HG02870 (cell line): Measurements from ENCODE around the gene ATF7IP2.
A peak's percentile ranks its signal among the peaks of the same experiment; 100 is the strongest.
"Not testable (repeated sequence)": the region's sequence is repeated elsewhere in the genome, so short reads cannot be mapped to it uniquely, and the experiment has no call there.

Experiments used
- ATAC-seq: cut with Tn5 transposase; IDR thresholded peaks from one replicate; pipeline ENCODE4 v1.9.1; 2021; ENCODE audit warnings: mild to moderate bottlenecking, moderate library complexity; ENCODE audit not compliant: unreplicated experiment

The ATF7IP2 gene, protein sequence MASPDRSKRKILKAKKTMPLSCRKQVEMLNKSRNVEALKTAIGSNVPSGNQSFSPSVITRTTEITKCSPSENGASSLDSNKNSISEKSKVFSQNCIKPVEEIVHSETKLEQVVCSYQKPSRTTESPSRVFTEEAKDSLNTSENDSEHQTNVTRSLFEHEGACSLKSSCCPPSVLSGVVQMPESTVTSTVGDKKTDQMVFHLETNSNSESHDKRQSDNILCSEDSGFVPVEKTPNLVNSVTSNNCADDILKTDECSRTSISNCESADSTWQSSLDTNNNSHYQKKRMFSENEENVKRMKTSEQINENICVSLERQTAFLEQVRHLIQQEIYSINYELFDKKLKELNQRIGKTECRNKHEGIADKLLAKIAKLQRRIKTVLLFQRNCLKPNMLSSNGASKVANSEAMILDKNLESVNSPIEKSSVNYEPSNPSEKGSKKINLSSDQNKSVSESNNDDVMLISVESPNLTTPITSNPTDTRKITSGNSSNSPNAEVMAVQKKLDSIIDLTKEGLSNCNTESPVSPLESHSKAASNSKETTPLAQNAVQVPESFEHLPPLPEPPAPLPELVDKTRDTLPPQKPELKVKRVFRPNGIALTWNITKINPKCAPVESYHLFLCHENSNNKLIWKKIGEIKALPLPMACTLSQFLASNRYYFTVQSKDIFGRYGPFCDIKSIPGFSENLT

DNA sequence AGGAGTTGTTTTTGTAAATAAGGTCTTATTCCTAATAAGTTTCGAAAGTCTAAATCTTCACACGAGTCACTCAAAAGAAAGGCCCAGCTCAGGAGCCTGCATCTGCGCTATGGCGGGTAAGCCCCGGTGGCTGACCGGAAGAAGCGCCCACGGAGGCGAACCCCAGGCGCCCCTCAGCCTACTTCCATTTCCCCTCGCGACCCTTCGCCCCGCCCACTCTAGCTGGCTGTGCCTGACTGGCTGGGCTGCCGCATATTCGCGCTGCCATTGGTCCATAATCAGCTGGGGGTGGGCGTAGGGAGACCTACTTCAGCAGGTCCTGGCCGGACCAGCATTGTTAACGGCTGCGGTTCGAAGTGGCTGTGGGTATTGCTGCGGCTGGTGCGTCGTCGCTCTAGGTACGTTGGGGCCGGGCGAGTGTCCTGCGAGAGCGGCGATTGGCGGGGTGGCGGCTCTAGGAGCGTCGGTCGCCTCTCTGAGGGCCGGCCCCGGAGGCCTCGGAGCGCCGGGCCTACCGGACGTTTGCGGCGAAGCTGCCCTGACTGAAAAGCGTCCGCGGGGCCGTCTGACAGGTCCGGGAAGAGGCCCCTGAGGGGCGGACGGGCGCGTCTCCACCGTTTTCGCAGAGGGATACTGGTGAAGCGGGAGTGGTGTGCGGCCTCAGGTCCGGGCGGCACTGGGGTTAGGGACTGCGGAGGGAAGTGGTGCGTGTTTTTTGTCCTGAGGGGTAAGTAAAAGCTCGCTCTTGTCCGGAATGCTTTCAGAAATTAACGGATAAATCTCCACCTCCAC is at the start of gene ATF7IP2:
TSS of gene ATF7IP2 (plus strand) at position 337 of the 792 bp plus-strand sequence. CDS start 44,560 bp downstream, outside the sequence.
- peak; percentile 89 for ATAC-seq

DNA sequence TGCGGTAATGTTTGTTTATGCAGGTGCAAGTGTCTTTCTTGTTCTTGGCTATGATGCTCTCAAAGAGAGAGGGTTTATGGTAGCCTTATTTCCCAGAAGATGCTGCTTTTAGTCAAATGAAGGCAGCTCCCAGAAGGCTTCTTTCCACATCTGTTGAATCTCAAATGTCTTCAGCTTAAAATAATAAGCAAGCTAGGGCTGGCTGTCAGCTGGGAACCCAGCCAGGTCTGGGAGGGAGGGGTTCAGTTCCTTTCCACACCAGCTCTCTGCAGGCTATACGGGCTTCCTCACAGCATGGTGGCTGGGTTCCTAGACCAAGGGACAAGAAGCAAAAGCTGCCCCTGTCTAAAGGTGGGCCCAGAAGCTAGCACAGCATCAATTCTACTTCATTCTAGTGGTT is 47.4 kb upstream of the ATF7IP2 start:
- ATAC-seq = no peak

DNA sequence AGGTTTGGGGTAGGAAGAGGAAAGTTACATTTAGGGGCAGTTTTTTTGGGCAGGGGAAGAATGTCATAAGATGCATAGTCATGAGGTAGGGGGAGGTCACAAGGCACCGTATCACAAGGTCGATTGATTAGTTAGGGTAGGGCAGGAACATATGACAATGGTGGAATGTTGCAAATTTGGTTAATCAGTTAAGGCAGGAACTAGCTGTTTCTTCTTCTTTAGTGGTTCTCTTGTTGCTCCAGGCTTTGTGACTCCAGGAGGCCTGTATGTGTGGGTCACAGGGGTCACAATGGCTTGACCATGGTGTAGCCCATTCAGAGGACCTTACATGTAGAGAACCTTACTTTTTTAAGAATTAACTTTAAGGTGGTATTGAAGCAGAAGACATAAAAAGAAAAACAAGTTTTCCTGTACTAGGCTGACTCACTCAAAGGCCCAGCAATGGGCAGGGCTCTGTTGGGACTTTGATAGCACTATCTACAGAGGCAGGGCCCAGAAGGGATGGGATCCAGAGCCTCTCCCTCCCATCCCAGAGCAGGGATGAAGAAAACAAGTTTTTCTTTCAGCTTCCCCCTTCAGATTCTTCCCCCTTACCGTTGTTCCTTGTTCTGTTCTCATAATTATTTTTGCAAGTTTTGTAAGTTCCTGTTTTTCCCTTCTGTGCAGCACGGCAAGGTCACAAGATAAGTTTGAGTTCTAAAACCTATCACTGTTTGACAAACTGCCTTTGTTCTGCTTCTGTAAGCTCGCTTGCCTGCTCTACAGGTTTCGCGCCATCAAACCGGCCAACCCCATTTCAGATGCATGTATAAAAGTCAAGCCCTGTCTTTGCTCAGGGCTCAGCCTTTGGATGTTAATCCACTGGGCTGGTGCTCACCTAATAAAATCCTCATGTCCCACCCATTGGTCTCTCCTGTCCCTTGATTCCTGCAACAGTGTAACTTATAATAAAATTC is 45.8 kb upstream of the ATF7IP2 start:
- no peak for ATAC-seq

DNA sequence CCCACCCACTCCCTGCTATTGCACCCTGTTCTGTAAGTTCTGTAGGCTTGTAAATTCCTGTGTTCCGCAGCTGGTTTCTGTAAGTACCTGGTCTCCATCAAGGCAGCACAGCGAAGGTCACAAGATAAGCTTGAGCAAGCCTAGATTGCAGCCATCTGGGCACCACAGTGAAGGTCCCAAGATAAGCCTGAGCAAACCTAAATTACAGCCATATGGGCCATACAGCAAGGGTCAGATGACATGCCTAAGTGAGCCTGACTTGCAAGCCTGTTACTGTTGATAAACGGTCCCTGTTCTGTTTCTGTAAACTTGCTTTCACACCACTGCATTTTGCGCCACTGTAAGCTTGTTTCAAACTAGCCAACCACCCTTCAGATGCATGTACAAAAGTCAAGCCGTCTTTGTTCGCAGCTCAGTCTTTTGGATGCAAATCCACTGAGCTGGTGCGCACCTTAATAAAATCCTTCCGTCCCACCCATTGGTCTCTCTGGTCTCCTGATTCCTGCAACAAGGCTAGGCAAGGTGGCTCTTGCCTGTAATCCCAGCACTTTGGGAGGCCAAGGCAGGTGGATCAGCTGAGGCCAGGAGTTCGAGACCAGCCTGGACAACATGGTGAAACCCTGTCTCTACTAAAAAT is 42.6 kb upstream of the ATF7IP2 start:
- ATAC-seq = no peak

DNA sequence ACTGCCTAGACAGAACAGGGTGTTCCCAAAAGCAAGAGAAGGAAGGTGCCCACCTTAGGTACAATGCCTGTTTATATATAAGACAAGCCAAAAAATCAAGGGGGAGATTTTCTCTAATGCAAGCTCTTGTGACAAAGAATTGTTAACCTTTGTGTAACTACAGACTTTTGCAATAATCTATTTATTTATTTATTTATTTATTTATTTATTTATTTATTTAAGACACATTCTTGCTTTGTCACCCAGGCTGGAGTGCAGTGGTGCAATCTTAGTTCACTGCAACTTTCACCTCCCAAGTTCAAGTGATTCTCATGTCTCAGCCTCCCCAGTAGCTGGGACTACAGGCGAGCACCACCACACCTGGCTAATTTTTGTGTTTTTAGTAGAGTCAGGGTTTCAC is 41.2 kb upstream of the ATF7IP2 start:
- not testable (repeated sequence) for ATAC-seq

DNA sequence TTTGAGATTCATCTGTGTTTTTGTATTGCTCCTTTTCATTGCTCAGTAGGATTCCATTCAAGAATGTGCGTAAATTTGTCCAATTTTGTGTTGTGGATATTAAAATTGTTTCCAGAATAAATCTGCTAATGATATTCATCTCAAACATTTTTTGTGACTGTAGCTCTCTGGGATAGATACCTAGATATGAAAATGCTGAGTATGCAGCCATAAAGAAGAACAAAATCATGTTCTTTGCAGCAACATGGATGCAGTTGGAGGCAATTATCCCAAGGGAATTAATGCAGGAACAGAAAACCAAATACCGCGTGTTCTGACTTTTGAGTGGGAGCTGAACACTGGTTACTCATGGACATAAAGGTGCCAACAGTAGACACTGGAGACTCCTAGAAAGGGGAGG is 40.2 kb upstream of the ATF7IP2 start:
- ATAC-seq = no peak

DNA sequence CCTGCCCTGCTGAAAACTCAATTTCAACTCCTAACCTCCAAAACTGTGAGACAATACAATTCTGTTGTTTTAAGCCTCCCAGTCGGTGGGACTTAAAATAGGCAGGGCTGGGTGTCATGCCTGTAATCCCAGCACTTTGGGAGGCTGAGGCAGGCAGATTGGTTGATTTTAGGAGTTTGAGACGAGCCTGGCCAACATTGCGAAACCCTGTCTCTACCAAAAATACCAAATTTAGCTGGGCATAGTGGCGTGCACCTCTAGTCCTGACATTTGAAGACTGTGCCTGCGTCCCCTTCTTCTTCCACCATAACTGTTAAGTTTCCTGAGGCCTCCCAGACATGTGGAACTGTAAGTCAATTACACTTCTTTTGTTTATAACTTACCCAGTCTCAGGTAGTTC is 36.0 kb upstream of the ATF7IP2 start:
- ATAC-seq = no peak

DNA sequence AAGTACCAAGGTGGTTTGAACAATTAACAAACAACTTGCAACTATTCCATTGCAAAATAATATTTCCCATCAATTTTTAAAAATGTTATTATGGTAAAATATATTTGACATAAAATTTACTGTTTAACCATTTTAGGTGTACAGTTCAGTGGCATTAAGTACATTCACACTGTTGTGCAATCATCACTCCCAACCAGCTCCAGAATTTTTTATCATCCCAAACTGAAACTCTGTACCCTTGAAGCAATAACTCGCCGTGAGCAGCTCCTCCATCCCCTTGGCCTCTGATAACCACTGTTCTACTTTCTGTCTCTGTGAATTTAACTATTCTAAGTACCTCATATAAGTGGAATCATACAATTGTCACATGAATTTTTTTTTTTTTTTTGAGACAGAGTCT is 33.6 kb upstream of the ATF7IP2 start:
- ATAC-seq = no peak

DNA sequence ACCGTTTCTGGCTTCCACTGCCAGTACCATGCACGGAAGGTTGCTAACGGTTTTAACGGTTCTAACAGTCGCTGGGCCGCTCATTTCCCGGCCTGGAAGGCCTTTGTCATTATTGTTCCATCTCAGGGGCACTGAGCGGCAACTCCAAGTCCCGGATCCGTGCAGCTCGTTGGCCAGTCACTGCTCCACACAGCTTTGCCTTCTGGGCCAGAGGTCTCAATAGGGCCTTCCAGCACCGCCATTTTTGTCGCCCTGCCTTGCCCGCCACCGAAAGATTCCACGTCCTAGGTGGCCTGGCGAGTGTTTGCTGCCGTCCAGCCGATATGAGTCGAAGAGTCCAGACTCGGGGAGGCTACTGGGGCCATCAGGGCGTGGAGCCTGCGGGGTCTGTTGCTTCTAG is 30.3 kb upstream of the ATF7IP2 start:
- ATAC-seq = no peak

DNA sequence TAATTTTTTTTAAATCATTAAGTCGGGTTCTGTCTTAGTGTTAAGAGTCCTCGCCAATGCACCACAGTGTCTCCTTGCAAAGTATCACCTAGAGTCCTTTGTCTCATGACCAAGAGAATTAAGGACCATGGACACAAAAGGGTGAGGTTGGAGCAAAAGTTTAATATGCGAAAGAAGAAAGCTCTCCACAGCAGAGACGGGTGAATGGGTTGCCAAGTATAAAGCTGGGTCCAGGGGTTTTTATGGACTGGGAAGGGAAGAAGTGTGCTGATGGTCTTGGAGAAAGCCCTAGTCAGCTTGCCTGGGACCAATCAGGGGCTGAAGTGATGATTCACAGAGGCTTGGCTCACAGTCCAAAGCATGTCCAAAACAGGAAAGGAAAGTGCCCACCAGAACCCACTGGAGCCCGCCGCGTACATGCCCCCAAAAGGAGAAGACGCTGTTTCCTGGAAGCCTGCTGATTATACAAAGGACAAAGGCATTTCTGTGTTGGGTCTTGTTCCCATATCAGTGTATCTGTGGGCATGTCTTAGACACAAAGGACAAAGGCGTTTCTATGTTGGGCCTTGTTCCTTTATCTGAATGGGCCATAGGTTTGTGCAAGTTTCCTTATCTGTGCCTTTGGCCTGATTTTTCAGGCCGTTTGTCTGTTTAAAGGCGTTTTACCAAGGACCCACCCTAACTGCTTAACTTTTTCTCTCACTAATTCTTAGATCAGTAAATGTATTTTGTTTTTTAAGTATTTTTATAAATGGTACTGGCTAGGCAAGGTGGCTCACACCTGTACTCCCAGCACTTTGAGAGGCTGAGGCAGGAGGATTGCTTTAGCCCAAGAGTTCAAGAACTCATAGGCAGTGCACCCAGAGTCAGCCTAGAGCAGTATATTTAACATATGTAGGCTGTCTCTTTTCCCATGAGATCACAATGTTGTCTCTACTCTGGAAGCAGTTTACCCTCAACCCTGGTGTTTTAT is 28.7 kb upstream of the ATF7IP2 start:
- ATAC-seq = no peak

DNA sequence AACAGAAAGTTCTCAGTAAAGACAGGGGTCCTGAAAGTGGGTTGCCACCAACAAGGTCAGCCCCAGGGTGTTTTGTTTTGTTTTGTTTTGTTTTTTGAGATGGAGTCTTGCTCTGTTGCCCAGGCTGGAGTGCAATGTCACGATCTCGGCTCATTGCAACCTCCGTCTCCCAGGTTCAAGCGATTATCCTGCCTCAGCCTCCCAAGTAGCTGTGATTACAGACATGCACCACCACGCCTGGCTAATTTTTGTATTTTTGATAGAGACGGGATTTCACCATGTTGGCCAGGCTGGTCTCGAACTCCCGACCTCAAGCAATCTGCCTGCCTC is 24.1 kb upstream of the ATF7IP2 start:
- ATAC-seq = not testable (repeated sequence)

DNA sequence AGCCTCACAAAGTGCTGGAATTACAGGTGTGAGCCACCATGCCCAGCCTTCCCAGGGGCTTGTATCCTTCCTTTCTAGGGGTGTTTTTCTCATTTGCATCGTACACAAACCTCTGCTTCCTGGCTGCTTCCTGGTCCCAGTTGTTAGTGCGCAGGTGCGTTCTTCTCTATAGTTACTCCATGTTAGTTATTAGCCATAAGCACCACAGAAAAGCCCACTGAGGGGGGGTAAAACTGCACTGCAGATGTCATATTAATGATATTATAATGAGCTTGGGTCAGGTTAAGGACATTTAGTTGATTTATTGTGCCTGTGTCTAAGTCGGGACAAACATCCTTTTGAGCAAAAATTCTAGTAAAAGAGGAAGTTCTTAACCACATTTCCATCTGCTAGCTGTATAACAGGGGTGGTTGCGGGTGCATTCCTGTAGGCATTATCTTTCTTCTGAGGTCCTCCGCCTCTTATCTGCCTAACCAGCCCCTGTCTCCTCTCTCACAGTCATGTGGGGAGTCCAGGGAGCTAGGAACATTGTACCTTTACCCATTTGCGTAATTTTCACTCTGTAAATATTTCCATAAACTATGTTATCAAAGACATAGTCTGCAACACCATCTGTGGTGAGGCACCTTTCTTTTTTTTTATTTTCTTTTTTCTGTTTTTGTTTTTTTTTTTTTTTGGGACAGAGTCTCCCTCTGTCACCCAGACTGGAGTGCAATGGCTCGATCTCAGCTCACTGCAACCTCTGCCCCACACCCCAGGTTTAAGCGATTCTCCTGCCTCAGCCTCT is 23.6 kb upstream of the ATF7IP2 start:
- no peak for ATAC-seq

DNA sequence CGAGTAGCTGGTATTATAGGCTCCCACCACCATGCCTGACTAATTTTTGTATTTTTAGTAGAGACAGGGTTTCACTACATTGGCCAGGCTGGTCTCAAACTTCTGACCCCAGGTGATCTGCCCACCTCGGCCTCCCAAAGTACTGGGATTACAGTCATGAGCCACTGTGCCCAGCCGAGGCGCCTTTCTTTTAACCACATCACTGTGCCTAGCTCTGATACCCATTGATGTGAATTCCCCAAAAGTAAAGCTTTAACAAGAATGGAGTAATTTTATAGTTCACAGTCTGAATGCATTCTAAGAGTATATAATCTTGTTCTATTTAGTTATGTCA is 23.0 kb upstream of the ATF7IP2 start:
- not testable (repeated sequence) for ATAC-seq

DNA sequence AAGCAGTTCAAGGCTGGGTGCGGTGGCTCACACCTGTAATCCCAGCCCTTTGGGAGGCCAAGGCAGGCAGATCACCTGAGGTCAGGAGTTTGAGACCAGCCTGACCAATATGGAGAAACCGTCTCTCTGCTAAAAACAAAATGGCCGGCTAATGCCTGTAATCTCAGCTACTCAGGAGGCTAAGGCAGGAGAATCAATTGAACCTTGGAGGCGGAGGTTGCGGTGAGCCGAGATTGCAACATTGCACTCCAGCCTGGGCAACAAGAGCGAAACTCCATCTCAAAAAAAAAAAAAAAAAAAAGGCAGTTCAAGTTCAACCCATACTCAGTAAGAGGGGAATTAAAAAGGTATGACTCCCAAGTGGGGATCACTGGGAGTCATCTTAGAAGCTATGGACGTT is 19.2 kb upstream of the ATF7IP2 start:
- ATAC-seq = not testable (repeated sequence)

DNA sequence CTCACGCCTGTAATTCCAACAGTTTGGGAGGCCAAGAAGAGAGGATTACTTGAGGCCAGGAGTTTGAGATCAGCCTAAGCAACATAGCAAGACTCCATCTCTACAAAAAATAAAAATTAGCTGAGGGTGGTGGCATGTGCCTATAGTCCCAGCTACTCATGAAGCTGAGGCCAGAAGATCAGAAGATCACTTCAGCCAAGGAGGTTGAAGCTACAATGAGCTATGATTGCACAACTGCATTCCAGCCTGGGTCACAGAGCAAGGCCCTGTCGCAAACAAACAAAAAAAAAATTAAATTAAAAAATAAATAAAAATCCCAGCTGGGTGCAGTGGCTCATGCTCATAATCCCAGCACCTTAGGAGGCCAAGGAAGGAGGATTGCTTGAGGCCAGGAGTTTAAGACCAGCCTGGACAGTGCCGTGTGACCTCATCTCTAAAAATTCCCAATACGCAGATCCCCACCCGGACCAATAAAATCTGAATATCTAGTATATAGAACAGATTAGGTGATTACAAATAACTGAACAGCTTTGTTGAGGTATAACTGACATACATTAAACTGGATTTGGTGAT is 18.2 kb upstream of the ATF7IP2 start:
- no peak for ATAC-seq

DNA sequence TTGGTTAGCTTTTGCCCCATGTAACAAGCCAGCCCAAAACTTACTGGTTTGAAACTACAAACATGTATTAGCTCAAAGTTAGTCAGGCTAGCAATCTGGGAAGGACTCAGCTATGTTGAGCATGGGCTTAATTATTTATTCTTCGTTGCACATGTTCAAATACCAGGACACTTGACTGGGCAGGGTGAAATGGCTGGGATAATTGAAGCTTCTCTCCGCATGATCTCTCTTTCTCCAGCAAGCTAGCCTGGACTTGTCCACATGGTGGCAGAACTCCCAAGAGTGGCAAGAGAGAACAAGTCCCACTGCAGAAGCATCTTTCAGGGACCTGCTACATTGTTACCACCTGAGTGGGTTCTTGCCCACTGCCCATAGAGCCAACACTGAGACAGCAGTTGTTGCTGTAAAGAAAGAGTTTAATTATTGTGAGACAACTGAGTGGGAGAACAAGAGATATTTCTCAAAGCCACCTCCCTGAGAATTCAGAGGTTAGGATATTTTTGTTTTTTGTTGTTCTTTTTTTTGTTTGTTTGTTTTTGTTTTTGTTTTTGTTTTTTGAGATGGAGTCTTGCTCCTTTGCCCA is 16.8 kb upstream of the ATF7IP2 start:
- no peak for ATAC-seq

DNA sequence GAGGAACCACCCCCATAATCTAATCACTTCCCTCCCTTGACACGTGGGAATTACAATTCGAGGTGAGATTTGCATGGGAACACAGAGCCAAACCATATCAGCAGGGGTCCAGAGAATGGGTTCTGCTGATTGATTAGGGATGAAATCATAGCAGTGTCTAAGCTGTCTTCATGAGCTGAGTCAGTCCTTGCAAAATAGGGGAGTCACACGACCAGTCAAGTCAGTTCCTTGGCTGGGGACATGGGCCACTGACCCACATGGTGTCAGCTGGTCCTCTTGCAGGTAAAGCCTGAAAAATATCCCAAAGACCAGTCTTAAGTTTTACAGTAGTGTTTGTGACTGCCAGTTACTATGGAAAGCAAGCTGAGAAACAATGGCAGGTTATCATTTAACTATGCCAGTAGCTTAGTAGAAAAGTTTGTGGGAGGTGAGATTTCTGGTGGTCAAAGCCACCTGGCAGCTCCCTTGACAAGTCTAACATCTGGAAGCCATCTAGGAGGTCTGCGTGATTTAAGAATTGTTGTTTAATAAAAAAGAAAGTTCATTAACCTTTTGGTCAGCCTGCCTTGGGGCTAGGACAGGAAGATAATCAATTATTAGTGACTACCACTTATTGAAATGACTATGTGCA is 15.7 kb upstream of the ATF7IP2 start:
- no peak for ATAC-seq
